ENCODE measurements around the gene CSN2.

Gene CSN2

GRCh38 chr4:69970071-69970470 is 4.5 kb upstream of the CSN2 start:
- no peak overlapping the region for H3K4me3 ChIP-seq (replicated peaks; ENCODE audit: insufficient read depth, low read length)
- no peaks in the 10 kb centered on the region for H3K27me3 ChIP-seq (ENCODE audit: insufficient read depth, poor library complexity, severe bottlenecking)
- no peak for TF ChIP-seq SPI1 (IDR thresholded peaks at IDR 0.05; ENCODE audit: borderline replicate concordance, low read depth)
- TF ChIP-seq CTCF (IDR thresholded peaks at IDR 0.05; ENCODE audit: insufficient read depth, low read length): no peak
- TF ChIP-seq GABPA (IDR thresholded peaks at IDR 0.05; ENCODE audit: low read depth): no peak
- TF ChIP-seq REST (IDR thresholded peaks at IDR 0.05; ENCODE audit: insufficient replicate concordance, low read depth): no peak
- no peak for TF ChIP-seq POLR2AphosphoS5 (IDR thresholded peaks at IDR 0.05; ENCODE audit: low read depth)
- no peak for DNase-seq (ENCODE audit: low read depth in 1 of 2, low spot score in 1 of 2)
- H3K27ac ChIP-seq (replicated peaks): no peak overlapping the region

GRCh38 chr4:69957209-69957608 is 8.3 kb downstream of the CSN2 start:
- Histone ChIP-seq H3K27me3 (ENCODE audit: insufficient read depth, poor library complexity, severe bottlenecking) (no peaks in the 10 kb centered on the region), H3K4me3 (replicated peaks; ENCODE audit: insufficient read depth, low read length) (no peak overlapping the region), H3K27ac (replicated peaks) (no peak overlapping the region)
- no peak for DNase-seq (ENCODE audit: low read depth in 1 of 2, low spot score in 1 of 2)
- TF ChIP-seq SPI1 (IDR thresholded peaks at IDR 0.05; ENCODE audit: borderline replicate concordance, low read depth) (no peak), REST (IDR thresholded peaks at IDR 0.05; ENCODE audit: insufficient replicate concordance, low read depth) (no peak), POLR2AphosphoS5 (IDR thresholded peaks at IDR 0.05; ENCODE audit: low read depth) (no peak), GABPA (IDR thresholded peaks at IDR 0.05; ENCODE audit: low read depth) (no peak), CTCF (IDR thresholded peaks at IDR 0.05; ENCODE audit: insufficient read depth, low read length) (no peak)

GRCh38 chr4:69951602-69952001 is 13.9 kb downstream of the CSN2 start:
- DNase-seq (ENCODE audit: low read depth in 1 of 2, low spot score in 1 of 2): no peak
- TF ChIP-seq REST (IDR thresholded peaks at IDR 0.05; ENCODE audit: insufficient replicate concordance, low read depth) (no peak), POLR2AphosphoS5 (IDR thresholded peaks at IDR 0.05; ENCODE audit: low read depth) (no peak), GABPA (IDR thresholded peaks at IDR 0.05; ENCODE audit: low read depth) (no peak), CTCF (IDR thresholded peaks at IDR 0.05; ENCODE audit: insufficient read depth, low read length) (no peak), SPI1 (IDR thresholded peaks at IDR 0.05; ENCODE audit: borderline replicate concordance, low read depth) (no peak)
- Histone ChIP-seq H3K27ac (replicated peaks) (no peak overlapping the region), H3K27me3 (ENCODE audit: insufficient read depth, poor library complexity, severe bottlenecking) (no peaks in the 10 kb centered on the region), H3K4me3 (replicated peaks; ENCODE audit: insufficient read depth, low read length) (no peak overlapping the region)
